HCEC 1CT (cell line): ENCODE data around the gene LCN10.

Experiments
- DNase-seq: peaks from one replicate; pipeline ENCODE4 v3.0.0-alpha.2; 2017

The LCN10 gene

DNA sequence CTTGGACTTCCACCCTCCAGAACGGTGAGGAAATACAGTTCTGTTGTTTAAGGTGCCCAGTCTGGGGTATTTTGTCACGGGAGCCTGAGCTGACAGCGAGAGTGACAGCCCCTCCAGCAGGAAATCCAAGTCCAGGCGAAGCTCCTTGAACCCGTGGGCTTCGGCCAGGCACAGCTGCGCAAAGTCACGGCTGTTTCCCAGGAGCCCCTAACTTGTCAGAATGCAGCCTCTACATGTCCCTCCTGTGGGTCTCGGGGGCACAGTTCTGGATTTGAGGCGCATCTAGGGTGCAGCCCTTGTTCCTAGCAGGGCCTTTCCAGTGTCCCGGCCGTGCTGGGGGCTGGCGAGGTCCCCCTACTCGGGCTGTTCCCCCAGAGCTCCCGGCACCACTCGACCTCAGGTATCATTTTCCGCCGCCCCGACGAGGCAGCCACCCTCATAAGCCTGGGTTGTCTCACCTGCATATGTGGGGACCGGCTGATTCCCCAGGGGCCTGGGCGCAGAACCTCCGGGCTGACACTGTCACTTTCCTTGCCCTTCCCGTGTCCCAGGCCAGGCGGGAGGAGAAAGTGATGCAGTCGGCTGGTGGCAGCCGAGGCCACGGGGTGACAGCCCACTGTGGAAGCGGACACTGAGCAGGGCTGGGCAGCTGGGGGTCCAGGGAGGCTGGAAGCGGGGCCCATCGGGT is 10.8 kb upstream of the LCN10 start:
- DNase-seq, result no peak

- no peak for DNase-seq
These were observed 9.1 kb upstream of the LCN10 start for GRCh38 chr9:136751814-136752213.

DNA sequence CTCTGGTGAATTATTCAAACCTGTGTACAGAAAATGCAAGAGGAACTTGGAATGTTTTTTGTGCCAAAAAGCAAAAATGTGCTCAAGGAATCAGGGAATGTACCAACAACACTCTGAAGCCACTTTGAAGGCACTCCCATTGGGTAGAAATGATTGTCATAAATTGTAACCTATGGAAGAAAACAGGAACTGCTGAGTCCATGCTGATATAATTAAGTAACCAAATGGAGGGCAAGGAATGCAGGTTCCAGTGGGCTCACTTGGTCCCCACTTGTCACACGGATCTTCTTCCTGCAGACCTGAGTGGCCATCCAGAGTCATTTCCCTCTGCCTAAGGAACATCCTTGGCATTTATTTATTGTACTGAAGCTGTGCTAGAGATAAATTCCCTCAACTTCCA is 8.5 kb upstream of the LCN10 start:
- DNase-seq, result no peak

DNA sequence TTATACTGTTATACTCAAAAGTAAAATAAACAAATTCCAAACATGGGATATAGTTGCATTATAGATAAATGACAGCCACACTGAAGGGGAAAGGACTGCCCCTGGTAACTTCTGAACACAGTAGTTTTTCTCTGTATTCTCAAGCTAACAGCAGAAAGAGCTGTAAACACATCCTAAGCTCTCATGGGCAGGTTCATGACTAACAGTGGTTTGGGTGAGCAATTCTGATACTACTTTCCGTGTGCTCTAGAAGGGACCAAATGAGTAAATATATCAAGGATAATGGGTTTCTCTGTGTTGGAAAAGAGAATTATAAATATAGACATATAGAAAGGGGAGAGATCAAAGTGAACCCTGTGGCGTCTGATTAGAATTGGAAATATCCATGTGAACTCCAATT is 7.8 kb upstream of the LCN10 start:
- DNase-seq, result peak; percentile 29

DNA sequence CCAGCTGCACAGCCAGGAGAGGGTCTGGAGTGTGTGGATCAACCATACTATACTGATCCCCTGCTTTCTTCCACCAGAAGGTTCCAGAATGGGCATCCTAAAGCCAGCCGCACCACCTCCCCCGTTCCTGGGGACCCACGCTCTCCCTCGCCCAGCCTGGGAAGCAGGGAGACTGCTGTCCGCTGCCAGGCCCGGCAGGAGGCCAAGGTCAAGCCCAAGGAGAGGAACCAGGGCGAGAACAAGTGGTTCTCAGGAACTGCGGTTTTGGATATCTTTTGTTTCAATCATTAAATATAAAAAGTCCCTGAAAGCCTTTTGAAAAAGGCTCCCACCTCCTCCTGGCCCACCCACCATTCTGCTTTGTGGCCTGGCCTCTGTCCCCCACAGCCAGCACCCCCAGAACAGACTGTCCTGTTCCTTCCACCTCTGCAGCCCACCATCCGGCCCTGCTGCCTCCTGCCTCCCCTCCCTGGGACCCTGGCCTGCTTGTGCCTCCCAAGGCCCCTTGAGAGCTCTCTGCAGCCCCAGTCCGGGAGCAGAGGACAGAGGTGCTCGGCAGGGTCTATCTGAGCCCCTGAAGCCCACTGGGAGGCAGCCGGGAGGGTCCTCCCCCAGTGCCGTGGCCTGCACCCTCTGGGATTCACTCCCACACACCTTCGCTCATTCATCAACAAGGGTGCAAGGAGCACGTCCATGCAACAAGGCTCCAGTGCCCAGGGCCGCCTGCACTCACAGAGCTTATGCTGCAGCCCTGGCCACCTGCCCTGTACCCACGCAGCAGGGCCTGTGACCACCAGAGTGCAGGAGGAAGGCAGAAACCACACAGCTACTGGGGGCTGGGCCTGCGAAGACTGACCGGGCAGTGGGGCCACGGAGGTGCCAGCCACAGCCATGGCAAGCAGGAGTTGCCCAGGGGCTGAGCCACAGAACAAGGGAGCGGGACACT is 6.2 kb upstream of the LCN10 start:
- no peak for DNase-seq

DNA sequence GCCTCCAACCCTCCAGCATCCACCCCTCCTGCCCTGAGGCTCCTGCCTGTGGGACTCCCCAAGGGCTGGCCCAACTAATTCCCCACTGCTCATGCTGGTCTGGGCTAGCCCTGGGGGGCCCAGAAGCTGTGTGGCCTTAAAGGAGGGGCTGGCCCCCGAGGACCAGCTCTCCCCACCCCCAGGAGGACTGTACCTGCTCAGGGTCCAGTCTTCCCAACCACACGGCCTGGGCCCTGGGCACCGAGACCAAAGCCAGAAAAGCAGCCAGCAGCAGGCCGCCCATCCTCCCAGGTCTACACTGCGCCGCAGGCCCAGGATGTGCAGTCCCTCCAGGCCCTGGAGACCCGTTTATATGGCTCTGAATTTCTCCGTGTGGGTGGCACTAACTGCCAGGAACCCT is 5.5 kb upstream of the LCN10 start, which contains the start of gene LCN6:
TSS of gene LCN6 (minus strand) at position 325 of the 400 bp plus-strand sequence. CDS start at position 283, 42 bp downstream.
- no peak for DNase-seq

DNA sequence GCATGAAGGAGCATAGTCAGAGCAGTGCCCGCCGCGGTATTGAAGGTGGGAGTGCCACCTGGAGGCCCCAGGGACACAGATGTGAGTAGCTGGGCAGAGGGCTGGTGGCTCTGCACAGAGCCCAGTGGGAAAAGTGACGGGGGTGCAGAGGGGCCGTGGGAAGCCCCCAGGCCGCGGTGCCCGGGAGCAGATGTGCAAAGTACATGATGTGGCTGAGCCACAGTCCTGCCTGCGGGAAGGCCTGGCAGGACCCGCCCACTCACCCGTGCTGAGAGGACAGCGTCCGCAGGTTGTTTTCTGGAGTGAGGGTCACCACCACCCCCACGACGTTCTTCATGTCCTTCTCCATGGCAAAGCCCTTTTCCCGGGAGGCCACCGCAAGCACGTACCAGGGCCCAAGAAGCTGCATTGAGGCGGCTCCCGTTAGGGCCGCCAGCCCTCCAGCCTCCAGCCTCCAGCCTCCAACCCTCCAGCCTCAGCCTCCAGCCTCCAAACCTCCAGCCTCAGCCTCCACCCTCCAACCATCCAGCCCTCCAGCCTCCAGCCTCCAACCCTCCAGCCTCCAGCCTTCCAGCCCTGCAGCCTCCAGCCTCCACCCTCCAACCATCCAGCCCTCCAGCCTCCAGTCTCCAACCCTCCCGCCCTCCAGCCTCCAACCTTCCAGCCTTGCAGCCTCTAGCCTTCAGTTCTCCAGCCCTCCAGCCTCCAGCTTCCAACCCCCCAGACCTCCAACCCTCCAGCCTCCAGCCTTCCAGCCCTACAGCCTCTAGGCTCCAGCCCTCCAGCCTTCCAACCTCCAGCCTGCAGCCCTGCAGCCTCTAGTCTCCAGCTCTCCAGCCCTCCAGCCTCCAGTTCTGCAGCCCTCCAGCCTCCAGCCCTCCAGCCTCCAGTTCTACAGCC is 4.7 kb upstream of the LCN10 start:
- no peak for DNase-seq

DNA sequence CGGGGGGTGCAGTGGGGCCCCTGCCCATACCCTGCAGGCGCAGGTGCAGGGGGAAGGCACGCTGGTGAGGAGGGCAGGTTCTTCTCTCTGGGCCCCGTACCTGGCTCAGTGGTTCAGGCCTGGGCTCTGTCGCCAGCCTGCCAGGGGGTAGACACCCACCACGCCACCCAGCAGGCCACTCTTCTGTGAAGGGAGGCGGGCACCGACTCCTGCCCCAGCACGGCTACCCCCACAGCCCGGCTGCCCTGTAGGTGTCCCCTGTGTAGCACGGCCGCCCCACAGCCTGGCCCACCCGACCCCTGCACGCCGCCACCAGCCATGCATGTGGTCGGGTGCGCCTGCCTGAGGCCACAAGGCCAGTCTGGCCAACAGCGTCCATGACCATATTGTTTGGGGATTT is 3.9 kb upstream of the LCN10 start:
- DNase-seq, result no peak

DNA sequence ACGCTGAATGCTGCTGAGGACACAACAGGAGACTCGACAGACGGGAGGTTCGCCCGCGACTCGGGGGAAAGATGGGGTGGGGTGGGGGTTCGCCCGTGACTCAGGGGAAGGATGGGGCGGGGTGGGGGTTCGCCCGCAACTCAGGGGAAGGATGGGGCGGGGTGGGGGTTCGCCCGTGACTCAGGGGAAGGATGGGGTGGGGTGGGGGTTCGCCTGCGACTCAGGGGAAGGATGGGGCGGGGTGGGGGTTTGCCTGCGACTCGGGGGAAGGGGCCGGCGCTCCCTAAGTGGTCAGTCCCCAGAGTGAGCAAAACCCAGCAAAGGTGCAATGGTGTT is 3.4 kb upstream of the LCN10 start:
- DNase-seq, result no peak

DNA sequence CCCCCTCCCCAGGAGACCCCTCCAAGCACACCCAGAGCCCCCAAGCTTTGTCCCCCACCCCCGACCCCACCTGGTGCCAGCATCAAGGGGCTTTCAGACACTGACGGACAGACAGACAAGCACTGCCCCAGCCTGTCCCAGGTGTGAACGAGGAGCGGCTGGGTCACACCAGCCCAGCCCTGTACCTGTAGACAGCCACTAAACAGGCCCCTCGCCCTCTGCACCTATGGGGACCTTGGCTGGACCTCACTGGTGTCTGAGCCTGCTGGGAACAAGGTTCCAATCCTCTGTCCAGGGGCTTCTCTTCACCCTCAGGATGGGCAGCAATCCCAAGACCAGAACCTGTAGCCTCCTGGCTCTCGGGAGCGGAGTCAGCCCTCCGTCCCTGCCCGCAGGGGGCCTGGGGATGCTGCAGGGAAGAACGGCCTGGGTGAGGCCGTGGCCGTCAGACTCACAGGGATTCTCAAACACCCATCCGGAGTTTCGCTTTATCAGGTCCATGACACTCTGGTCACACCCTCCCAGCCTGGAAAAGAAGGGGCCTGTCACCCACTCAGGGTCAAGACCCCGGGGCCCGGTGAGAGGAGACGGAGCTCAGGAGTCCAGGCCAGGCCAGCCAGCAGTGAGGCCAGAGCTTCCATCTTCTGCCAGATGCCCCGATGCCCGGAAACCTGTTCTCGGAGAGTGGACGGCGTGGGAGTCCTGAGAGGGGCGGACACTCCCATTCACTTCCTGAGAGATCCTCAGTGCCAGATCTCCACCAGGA is 2.8 kb upstream of the LCN10 start:
- no peak for DNase-seq

- no peak for DNase-seq
These were observed 2.0 kb upstream of the LCN10 start for GRCh38 chr9:136744773-136745172.

DNA sequence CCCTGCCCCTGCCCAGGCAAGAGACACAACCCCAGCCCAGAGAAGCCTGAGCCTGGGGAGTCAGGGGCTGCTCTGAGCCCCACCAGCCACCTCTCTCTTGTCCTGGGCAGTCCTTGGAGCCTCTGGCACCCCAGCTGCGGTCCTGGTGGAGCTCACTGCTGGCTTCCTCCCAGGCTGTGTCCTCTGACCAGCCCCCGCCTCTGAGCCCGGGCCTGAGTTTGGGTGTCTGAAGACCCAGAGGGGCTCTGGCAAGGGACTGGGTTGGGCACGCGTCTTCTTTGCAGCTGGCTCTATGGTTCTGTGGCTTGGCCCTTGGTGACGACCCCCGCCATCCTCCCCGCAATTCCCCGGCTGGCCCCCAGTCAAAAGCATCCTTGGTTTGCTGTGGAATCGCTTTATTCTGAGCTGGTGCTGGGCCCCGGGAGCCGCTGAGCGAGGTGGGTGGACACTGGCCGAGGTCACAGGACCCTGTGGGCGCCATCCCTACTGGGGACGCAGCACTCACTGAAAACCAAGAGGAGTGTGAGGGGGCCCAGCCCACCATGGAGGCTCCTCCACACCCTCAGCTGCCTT is 985 bp upstream of the LCN10 start:
- no peak for DNase-seq

GRCh38 chr9:136741883-136742571 is 713 bp downstream of the LCN10 start:
- no peak for DNase-seq

DNA sequence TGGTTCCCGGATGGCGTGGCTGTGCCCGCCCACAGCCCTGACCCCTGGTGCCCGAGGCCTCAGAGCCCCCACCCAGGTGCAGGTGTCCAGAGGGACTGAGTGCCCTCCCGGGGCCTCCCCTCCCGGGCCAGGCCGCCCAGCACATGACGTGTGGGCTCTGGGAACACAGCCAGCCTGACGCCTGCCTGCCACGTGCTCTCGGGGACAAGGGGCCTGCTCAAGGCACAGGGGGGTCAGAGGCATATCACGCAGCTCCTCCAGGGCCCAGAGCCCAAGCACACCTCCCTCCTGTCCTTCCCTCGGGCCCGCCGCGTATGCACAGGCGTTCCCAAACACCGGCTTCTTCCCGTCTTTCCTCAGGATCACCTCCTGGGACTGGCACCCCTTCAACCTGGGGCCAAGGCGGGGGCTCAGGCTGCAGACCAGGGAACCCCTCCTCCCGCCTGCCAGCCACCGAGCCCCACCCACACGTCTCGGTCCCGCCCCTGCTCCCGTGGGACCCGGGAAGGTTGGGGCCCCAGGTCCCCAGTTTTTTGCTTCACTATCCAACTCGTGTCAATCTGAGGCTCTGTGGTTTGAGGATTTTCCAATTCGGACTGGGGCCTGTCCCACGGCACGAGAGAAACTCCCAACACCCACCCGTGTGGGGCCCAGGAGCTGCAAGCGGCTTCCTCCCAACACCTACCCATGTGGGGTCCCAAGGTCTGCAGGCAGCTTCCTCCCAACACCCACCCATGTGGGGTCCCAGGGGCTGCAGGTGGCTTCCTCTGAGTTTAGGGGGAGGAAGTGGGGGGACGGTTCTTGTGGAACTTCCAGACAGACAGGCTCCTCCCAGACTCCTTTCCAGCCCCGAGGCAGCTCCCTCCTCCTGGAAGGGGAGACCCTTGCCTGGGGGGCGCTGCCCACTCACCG is 1.5 kb downstream of the LCN10 start:
- DNase-seq, result no peak

- no peak for DNase-seq
These were observed 2.2 kb downstream of the LCN10 start for GRCh38 chr9:136740491-136740890.

- DNase-seq, result no peak
These were observed 2.7 kb downstream of the LCN10 start for GRCh38 chr9:136740069-136740468.

DNA sequence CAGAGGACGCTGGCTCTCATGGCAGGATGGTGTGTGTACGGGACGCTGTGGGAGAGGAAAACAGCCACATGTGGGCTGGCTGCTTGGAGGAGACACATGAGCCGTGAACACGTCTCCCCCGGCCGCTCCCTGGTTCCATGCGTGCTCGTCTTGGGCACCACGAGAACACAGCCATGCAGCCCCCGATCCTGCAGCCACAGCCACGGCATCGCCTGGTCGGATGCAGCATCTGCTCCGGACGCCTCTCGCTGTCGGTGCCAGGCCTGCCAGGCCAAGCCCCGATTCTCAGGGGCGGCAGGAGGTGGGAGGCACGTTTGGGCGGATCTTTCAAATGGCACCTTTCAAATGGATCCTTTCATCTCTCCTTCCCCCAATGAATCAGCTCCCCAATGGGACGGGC is 3.2 kb downstream of the LCN10 start:
- no peak for DNase-seq

- no peak for DNase-seq
These were observed 3.8 kb downstream of the LCN10 start for GRCh38 chr9:136738960-136739359.

DNA sequence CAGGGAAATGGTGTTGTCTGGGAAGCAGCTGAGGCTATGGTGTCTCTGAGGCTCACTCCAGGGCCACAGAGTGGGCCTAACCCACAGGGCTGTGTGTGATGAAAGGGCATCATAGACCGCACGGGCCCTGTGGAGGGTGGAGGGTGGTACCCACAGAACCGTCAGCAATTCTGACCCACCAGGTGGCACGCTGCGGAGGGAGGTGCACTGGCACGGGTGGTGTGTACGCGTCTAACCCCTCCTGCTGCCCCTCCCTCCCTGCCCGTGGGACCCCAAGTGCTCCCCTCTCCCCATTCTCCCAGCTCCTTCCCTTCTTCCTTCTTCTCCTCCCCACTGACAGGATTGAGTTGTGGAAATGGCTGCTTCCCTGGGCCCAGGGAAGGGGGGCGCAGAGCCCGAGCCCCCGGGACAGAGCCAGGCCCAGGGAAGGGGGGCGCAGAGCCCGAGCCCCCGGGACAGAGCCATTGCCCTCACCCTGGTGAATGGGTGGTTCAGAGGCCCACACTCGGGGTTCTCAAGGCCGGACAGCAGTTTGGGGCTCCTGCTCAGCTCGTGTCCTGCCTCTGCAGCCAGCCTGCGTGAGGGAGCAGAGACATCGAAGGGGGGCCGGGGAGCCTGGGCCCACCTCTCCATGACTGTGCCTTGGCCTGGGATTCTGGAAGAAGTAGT is 6.8 kb downstream of the LCN10 start:
- DNase-seq, result no peak
